Pancreas (tissue), 10 donors: Measurements from ENCODE around the gene SOBP. TPM values are rescaled to one million over a fixed set of nuclear protein-coding genes. Genes with fewer than 3 reads are reported as not detected.

ENCODE experiments used
- ATAC-seq, 4 donors: fragments of 200-7000 bp; cut with Tn5 transposase; one replicate each; pipeline versions ENCODE4 v1.8.0 to v1.9.1; 2020; ENCODE audit warnings: mild to moderate bottlenecking in 4 of 4, moderate library complexity in 4 of 4
- DNase-seq, 6 donors: peaks; one replicate each; pipeline ENCODE4 v3.0.0-alpha.2; 2020
- FAIRE-seq: peaks from 2 replicates; lab custom pipeline; 2012; peaks lifted over from hg19 to GRCh38; lab: Jason Lieb, UNC
- H3K27ac ChIP-seq, 4 donors: fragments of 200-600 bp; sonication (generic); 1 replicate in 3 of 4; 2 replicates in 1 of 4; pipeline versions ENCODE4 v1.5.0 to v1.8.0; 2020
- H3K27me3 ChIP-seq, 4 donors: fragments of 200-600 bp; one replicate each; pipeline ENCODE4 v1.8.0; 2021
- H3K36me3 ChIP-seq, 3 donors: fragments of 200-600 bp; sonication (generic) in 1 of 3; one replicate each; pipeline versions ENCODE4 v1.5.0 to v1.8.0; 2020 to 2021
- H3K4me1 ChIP-seq, 3 donors: fragments of 200-600 bp; one replicate each; pipeline ENCODE4 v1.8.0; 2021
- H3K4me3 ChIP-seq, 4 donors: fragments of 200-600 bp; sonication (generic) in 2 of 4; one replicate each; pipeline versions ENCODE4 v1.5.0 to v1.8.0; 2020 to 2021
- H3K9me3 ChIP-seq, 4 donors: fragments of 200-600 bp; one replicate each; pipeline ENCODE4 v1.8.0; 2021
- WGBS, 2 donors: extraction: QIAGEN DNeasy Blood & Tissue Kit; methylation state at CpG; one replicate each; pipeline ENCODE4 v1.1.7; 2013; 5-methylcytosine and 5-hydroxymethylcytosine counted together
- intact Hi-C, 3 donors: fragments of 100-400 bp; cut with DNase I; formaldehyde crosslinking; loops; one replicate each; pipeline versions ENCODE4 v1.11.1 to v1.14.2; 2022
- polyA plus RNA-seq, 2 donors: library from polyadenylated mRNA; stranded (reverse); fragments of 200-250 nt; gene quantifications; one replicate each; pipeline ENCODE4 v1.2.3, GENCODE V29; 2013
- total RNA-seq, 6 donors: library from RNA; stranded (reverse); fragmentation: NEBNext Ultra II Directional in 4 of 6; extraction: Animal tissue kit (Norgen Biotek cat#: 25700) in 4 of 6; gene quantifications; one replicate each; pipeline versions ENCODE4 v1.2.1 to v1.2.4, GENCODE V29; 2021 to 2023
- TF ChIP-seq, protein P1 (sequence below), 4 donors: fragments of 200-600 bp; sonication (generic) in 3 of 4; IDR thresholded peaks; one replicate each; pipeline versions ENCODE4 v1.5.0 to v1.8.0; 2021; ENCODE audit warnings: antibody characterized with exemption in 4 of 4
- donor health status: healthy with polysubstance abuse.
- donor health status: DM: no; HTN: no; CAD: no; lungs with moderate emphysema.
- donor health status: DM: no; HTN: no; CAD: no.
- donor health status: control.
- donor health status: control.
- donor health status: Bipolar disorder and iron deficiency.
- donor health status: DM: yes; HTN: yes; CAD: no.
- donor health status: DM: no; HTN: no; CAD: no.
- donor health status: DM: no; HTN: no; CAD: no.
- donor health status: DM: yes; HTN: yes; CAD: no.

SOBP gene
- total RNA-seq: 1 to 10 TPM; 1.1 to 3.4 (median 2.0) TPM
- 1 to 10 TPM; 1.7 to 3.5 TPM for polyA plus RNA-seq

DNA sequence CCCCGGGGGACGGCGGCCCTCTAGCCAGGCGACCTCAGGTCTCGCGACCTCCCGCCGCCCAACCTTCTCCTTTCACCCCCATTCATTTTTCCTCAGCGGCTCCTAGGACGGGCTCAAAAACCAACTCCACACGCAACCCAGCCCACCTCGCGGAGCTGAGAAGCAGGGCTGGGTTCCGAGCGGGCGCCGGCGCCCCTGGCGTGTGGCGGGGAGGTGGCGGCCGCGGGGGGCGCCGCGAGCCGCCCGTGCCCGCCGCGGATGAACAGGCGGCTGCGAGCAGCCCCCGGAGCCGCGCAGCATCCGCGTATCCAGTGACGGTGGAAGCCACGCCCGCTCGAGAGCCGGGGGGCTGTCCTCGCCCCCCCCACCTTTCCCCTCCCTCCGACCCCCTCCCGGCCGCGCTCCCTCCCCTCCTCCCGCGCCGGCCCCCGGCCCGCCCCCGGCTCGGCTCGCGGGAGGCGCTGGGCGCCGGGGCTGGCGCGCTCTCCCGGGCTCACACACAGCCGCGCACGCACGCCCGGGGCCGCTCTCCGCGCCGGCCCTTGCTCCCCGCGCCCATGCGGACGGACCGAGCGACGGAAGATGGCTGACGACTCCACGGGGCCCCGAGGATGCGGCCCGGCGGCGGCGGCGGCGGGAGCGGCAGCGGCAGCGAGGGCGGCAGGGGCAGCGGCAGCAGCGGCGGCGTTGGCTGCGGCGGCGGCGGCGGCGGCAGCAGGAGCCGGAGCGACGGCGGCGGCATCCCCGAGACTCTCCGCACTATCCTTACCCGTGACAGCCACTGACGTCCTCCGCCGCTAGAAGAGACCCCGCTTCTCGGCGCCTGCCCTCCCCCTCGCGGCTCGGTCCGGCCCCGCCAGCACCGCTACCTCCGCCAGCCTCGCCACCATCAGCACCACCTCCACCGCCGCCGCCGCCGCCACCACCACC lies at the start of gene SOBP:
Gene SOBP (plus strand): TSS at position 482 of the 930 bp plus-strand sequence. CDS start 500 bp downstream, outside the sequence.
- Histone ChIP-seq H3K27ac (peak within 1 kb of the TSS in 3 of 4 donors; percentile 30 to 34 (median 32)), H3K4me3 (peak within 1 kb of the TSS; percentile 22 to 72 (median 50)), H3K27me3 (no peaks in the 10 kb centered on the region), H3K36me3 (no peaks in the 10 kb centered on the region), H3K9me3 (no peaks in the 10 kb centered on the region), H3K4me1 (peaks cover 0 to 5% (median 0%) of the 10 kb centered on the region in 3 donors)
- peak; percentile 18 to 74 (median 37) for DNase-seq
- no peak for FAIRE-seq
- peak; percentile 38 to 62 (median 46) for ATAC-seq
- 0 to 1% methylated on average over 71 to 129 of the region's 130 CpGs for WGBS, 2 donors
- TF ChIP-seq, protein P1, sequence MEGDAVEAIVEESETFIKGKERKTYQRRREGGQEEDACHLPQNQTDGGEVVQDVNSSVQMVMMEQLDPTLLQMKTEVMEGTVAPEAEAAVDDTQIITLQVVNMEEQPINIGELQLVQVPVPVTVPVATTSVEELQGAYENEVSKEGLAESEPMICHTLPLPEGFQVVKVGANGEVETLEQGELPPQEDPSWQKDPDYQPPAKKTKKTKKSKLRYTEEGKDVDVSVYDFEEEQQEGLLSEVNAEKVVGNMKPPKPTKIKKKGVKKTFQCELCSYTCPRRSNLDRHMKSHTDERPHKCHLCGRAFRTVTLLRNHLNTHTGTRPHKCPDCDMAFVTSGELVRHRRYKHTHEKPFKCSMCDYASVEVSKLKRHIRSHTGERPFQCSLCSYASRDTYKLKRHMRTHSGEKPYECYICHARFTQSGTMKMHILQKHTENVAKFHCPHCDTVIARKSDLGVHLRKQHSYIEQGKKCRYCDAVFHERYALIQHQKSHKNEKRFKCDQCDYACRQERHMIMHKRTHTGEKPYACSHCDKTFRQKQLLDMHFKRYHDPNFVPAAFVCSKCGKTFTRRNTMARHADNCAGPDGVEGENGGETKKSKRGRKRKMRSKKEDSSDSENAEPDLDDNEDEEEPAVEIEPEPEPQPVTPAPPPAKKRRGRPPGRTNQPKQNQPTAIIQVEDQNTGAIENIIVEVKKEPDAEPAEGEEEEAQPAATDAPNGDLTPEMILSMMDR (IDR thresholded peaks at IDR 0.05): no peak
- intact Hi-C loops: no loop called here

DNA sequence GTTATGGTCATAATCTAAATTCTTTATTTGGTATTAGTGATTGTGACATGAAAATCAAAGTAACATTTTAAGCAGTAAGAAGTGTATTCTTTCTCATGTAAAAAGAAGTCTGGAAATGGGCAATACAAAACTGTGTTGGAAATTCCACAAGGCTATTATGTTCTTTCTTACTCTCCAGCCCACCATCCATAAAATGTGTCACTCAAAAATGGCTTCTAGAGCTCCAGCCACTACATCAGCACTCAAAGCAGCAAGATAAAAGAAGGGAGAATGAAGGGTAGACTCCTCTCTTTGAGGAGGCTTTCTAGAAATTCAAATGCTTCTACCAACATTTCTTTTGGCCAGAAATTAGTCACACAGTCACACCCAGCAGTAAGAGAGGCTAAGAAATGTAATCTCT lies 49.0 kb upstream of the SOBP start:
- Histone ChIP-seq H3K36me3 (no peaks in the 10 kb centered on the region), H3K27ac (no peak overlapping the region), H3K9me3 (no peaks in the 10 kb centered on the region), H3K27me3 (no peaks in the 10 kb centered on the region), H3K4me3 (no peak overlapping the region), H3K4me1 (no peaks in the 10 kb centered on the region)
- FAIRE-seq (no peak), ATAC-seq (no peak), DNase-seq (no peak)
- TF ChIP-seq, protein P1 (IDR thresholded peaks at IDR 0.05): no peak
- intact Hi-C loops: no loop called here

GRCh38 chr6:107441682-107442081 lies 48.2 kb upstream of the SOBP start:
- ATAC-seq (no peak), FAIRE-seq (no peak), DNase-seq (no peak)
- H3K9me3 ChIP-seq: no peaks in the 10 kb centered on the region
- H3K27me3 ChIP-seq: no peaks in the 10 kb centered on the region
- 99 to 100% methylated on average over 1 of the region's 1 CpG for WGBS, 2 donors
- H3K4me1 ChIP-seq: no peaks in the 10 kb centered on the region
- H3K27ac ChIP-seq: no peak overlapping the region
- intact Hi-C loops: no loop called here
- H3K4me3 ChIP-seq: no peak overlapping the region
- H3K36me3 ChIP-seq: no peaks in the 10 kb centered on the region
- TF ChIP-seq, protein P1 (IDR thresholded peaks at IDR 0.05): no peak

- no peak for DNase-seq
- H3K27ac ChIP-seq: no peak overlapping the region
- intact Hi-C loops: no loop called here
- no peak for ATAC-seq
- no peaks in the 10 kb centered on the region for H3K27me3 ChIP-seq
- no peak overlapping the region for H3K4me3 ChIP-seq
- WGBS, 2 donors: 93 to 95% methylated on average over 2 of the region's 2 CpGs
- FAIRE-seq: no peak
- H3K4me1 ChIP-seq: no peaks in the 10 kb centered on the region
- TF ChIP-seq, protein P1 (IDR thresholded peaks at IDR 0.05): no peak
- no peaks in the 10 kb centered on the region for H3K36me3 ChIP-seq
- no peaks in the 10 kb centered on the region for H3K9me3 ChIP-seq
Measured at GRCh38 chr6:107442938-107443607, 46.8 kb upstream of the SOBP start.
